Occipital lobe (tissue), 3 donors: ENCODE measurements around the gene TMEM235. TPM values are rescaled to one million over a fixed set of nuclear protein-coding genes. Genes with fewer than 3 reads are reported as not detected.

ENCODE experiments used
- DNase-seq: peaks from one replicate; lab custom pipeline; 2025; lab: John Stamatoyannopoulos, UW
- small RNA-seq: library from RNA; depleted of rRNA; stranded (forward); fragments of <200 nt; gene quantifications from one replicate; pipeline ENCODE3, GENCODE V24; 2014
- total RNA-seq: library from RNA; depleted of rRNA; stranded (reverse); fragments of >200 nt; gene quantifications from one replicate; pipeline ENCODE4 v1.2.3, GENCODE V29; 2014

TMEM235 gene
- total RNA-seq, 1 donor from 2014 or later, result not detected

- no peak for DNase-seq
These were observed 40.2 kb downstream of the TMEM235 start for GRCh38 chr17:78271419-78272170.

- no peak for DNase-seq
These were observed 40.9 kb downstream of the TMEM235 start for GRCh38 chr17:78272181-78272913.

GRCh38 chr17:78272914-78273258, 41.5 kb downstream of the TMEM235 start:
- no peak for DNase-seq

GRCh38 chr17:78273813-78274212, 42.4 kb downstream of the TMEM235 start:
- no peak for DNase-seq

- DNase-seq, result no peak
These were observed 43.9 kb downstream of the TMEM235 start for GRCh38 chr17:78275355-78275754.

GRCh38 chr17:78276098-78276887, 44.9 kb downstream of the TMEM235 start:
- DNase-seq, result no peak

- no peak for DNase-seq
These were observed 46.8 kb downstream of the TMEM235 start for GRCh38 chr17:78278139-78278741.

GRCh38 chr17:78279360-78279990, 48.0 kb downstream of the TMEM235 start:
- no peak for DNase-seq

- DNase-seq, result peak; percentile 19
These were observed 49.9 kb downstream of the TMEM235 start for GRCh38 chr17:78281249-78281845.

GRCh38 chr17:78284146-78284545, 52.7 kb downstream of the TMEM235 start:
- DNase-seq, result no peak

- no peak for DNase-seq
These were observed 57.6 kb downstream of the TMEM235 start for GRCh38 chr17:78289004-78289403.

- peak; percentile 53 for DNase-seq
These were observed 58.5 kb downstream of the TMEM235 start for GRCh38 chr17:78289802-78290363.

Small RNA genes lying within 50 kb of the gene (small RNA-seq; reads per million reads assigned to genes)
- gene AC087645.1, result not detected

Other genes with a start within 250 kb of the TMEM235 start
- gene TMC6, start 102.9 kb upstream of the TMEM235 start, total RNA-seq, result 2.3 TPM
- 0.94 TPM for gene TMC8, start 100.9 kb upstream of the TMEM235 start, total RNA-seq
- gene C17orf99, start 85.2 kb upstream of the TMEM235 start, total RNA-seq, result not detected
- 11.4 TPM for gene SYNGR2, start 63.0 kb upstream of the TMEM235 start, total RNA-seq
- gene TK1, start 44.6 kb upstream of the TMEM235 start, total RNA-seq, result 1.6 TPM
- 35.4 TPM for gene AFMID, start 44.3 kb upstream of the TMEM235 start, total RNA-seq
- gene BIRC5, start 17.4 kb upstream of the TMEM235 start, total RNA-seq, result 7.3 TPM
- gene SOCS3, start 128.4 kb downstream of the TMEM235 start, total RNA-seq, result 8.3 TPM
- gene PGS1, start 147.0 kb downstream of the TMEM235 start, total RNA-seq, result 39.0 TPM